CD8-positive, alpha-beta memory T cell (primary cell): Measurements from ENCODE around the gene USP20. TPM values are rescaled to one million over a fixed set of nuclear protein-coding genes. Genes with fewer than 3 reads are reported as not detected.

Experiments
- CTCF ChIA-PET: fragments of 350-600 bp; sonication (Branson Sonifier 250); formaldehyde crosslinking; loops from one replicate; lab custom pipeline; 2021; ENCODE audit warnings: antibody characterized with exemption; lab: Charles Lee
- POLR2A ChIA-PET: fragments of 350-600 bp; sonication (Branson Sonifier 250); formaldehyde crosslinking; loops from one replicate; lab custom pipeline; 2021; ENCODE audit warnings: antibody characterized with exemption; lab: Charles Lee
- DNase-seq, 5 donors: peaks; one replicate each; pipeline versions ENCODE4 v3.0.0 to v3.0.0-alpha.2; 2020 to 2022; ENCODE audit warnings: mixed read lengths in 1 of 5
- H3K27ac ChIP-seq: one replicate; pipeline ENCODE4 v1.7.0; 2013; ENCODE audit warnings: low read depth, mild to moderate bottlenecking, low read length, moderate library complexity
- H3K27me3 ChIP-seq: 2 replicates; pipeline ENCODE4 v1.7.0; 2013; ENCODE audit warnings: low read length, mild to moderate bottlenecking; ENCODE audit not compliant: insufficient read depth, poor library complexity, severe bottlenecking
- H3K36me3 ChIP-seq: 2 replicates; pipeline ENCODE4 v1.7.0; 2013; ENCODE audit warnings: mild to moderate bottlenecking, low read length, moderate library complexity; ENCODE audit not compliant: insufficient read depth
- H3K4me1 ChIP-seq: 2 replicates; pipeline ENCODE4 v1.7.0; 2013; ENCODE audit warnings: mild to moderate bottlenecking, low read length, moderate library complexity; ENCODE audit not compliant: insufficient read depth
- H3K4me3 ChIP-seq: 2 replicates; pipeline ENCODE4 v1.7.0; 2013; ENCODE audit warnings: mild to moderate bottlenecking, low read length
- H3K9me3 ChIP-seq: 2 replicates; pipeline ENCODE4 v1.7.0; 2013; ENCODE audit warnings: mild to moderate bottlenecking, low read length
- H3K27ac Mint-ChIP-seq, 8 donors: one replicate each; pipeline ENCODE4 v1.8.0; 2020 to 2021; ENCODE audit warnings: mixed read lengths in 8 of 8, mild to moderate bottlenecking in 6 of 8, inconsistent platforms in 3 of 8, moderate library complexity in 3 of 8
- H3K27me3 Mint-ChIP-seq, 2 donors: one replicate each; pipeline ENCODE4 v1.8.0; 2020 to 2021; ENCODE audit warnings: mixed read lengths in 2 of 2, mild to moderate bottlenecking in 1 of 2, moderate library complexity in 1 of 2
- H3K36me3 Mint-ChIP-seq, 3 donors: one replicate each; pipeline ENCODE4 v1.8.0; 2020 to 2021; ENCODE audit warnings: mixed read lengths in 3 of 3, inconsistent platforms in 1 of 3, mild to moderate bottlenecking in 1 of 3
- H3K4me1 Mint-ChIP-seq, 3 donors: one replicate each; pipeline ENCODE4 v1.8.0; 2020 to 2021; ENCODE audit warnings: mixed read lengths in 3 of 3, inconsistent platforms in 1 of 3, mild to moderate bottlenecking in 1 of 3
- H3K4me3 Mint-ChIP-seq, 7 donors: one replicate each; pipeline ENCODE4 v1.8.0; 2020 to 2021; ENCODE audit warnings: mixed read lengths in 7 of 7, mild to moderate bottlenecking in 6 of 7, moderate library complexity in 4 of 7, inconsistent platforms in 2 of 7
- H3K9me3 Mint-ChIP-seq, 5 donors: one replicate each; pipeline ENCODE4 v1.8.0; 2020 to 2022; ENCODE audit warnings: mixed read lengths in 5 of 5, mild to moderate bottlenecking in 3 of 5, moderate library complexity in 2 of 5, inconsistent platforms in 1 of 5
- polyA plus RNA-seq: library from polyadenylated mRNA; unstranded; fragments of 300-500 nt; fragmentation: Illumina TruSeq; gene quantifications from one replicate; pipeline ENCODE4 v1.2.3, GENCODE V29; 2021
- total RNA-seq, 2 experiments: library from RNA; stranded (reverse); gene quantifications; one replicate each; pipeline ENCODE4 v1.2.3, GENCODE V29; 2021

USP20 gene
- total and polyA plus RNA-seq, 3 experiments from 2014 or later: 50.2 to 50.8 (median 50.3) TPM

- peak; percentile 22 to 75 (median 48) for DNase-seq
- peaks cover 0 to 10% of the 10 kb centered on the region in 2 donors for H3K27me3 Mint-ChIP-seq
- POLR2A ChIA-PET: interaction anchor here (0.6 to 2.1 kb wide), 5 partner anchors 9 to 147 kb away, joined by 3 to 11 read pairs (median 3); partner anchors contain the start of gene FNBP1
- H3K4me3 ChIP-seq: no peak overlapping the region
- no peaks in the 10 kb centered on the region for H3K9me3 Mint-ChIP-seq
- peak overlapping the region in 4 of 7 donors; percentile 4 to 46 (median 24) for H3K4me3 Mint-ChIP-seq
- peaks cover 8 to 79% (median 34%) of the 10 kb centered on the region in 3 donors for H3K36me3 Mint-ChIP-seq
- H3K4me1 ChIP-seq: peaks cover 55% of the 10 kb centered on the region
- peaks cover 22% of the 10 kb centered on the region for H3K36me3 ChIP-seq
- no peak overlapping the region for H3K27ac ChIP-seq
- CTCF ChIA-PET: interaction anchor here (1.3 to 3.7 kb wide), 4 partner anchors 8 to 61 kb away, joined by 3 to 17 read pairs (median 7); no protein-coding TSS in a partner anchor
- H3K9me3 ChIP-seq: no peaks in the 10 kb centered on the region
- H3K4me1 Mint-ChIP-seq: peaks cover 50 to 66% (median 65%) of the 10 kb centered on the region in 3 donors
- H3K27me3 ChIP-seq: no peaks in the 10 kb centered on the region
- H3K27ac Mint-ChIP-seq: peak overlapping the region; percentile 87 to 100 (median 98)
These were observed 60.4 kb downstream of the USP20 start for GRCh38 chr9:129895376-129896268.

GRCh38 chr9:129897263-129897662 lies 62.0 kb downstream of the USP20 start:
- CTCF ChIA-PET: interaction anchor here (1.2 to 3.7 kb wide), 3 partner anchors 9 to 142 kb away, joined by 3 to 17 read pairs (median 4); no protein-coding TSS in a partner anchor

GRCh38 chr9:129898185-129898584 lies 62.9 kb downstream of the USP20 start:
- Histone ChIP-seq H3K4me3 (no peak overlapping the region), H3K27ac (no peak overlapping the region), H3K27me3 (no peaks in the 10 kb centered on the region), H3K36me3 (peaks cover 38% of the 10 kb centered on the region), H3K4me1 (peaks cover 30% of the 10 kb centered on the region), H3K9me3 (no peaks in the 10 kb centered on the region)
- no peaks in the 10 kb centered on the region for H3K9me3 Mint-ChIP-seq
- no peak for DNase-seq
- H3K27me3 Mint-ChIP-seq: peaks cover 0 to 9% of the 10 kb centered on the region in 2 donors
- POLR2A ChIA-PET: interaction anchor here (0.6 to 1.2 kb wide), 2 partner anchors 9 to 10 kb away, joined by 3 to 6 read pairs; no protein-coding TSS in a partner anchor
- peaks cover 12 to 90% (median 27%) of the 10 kb centered on the region in 3 donors for H3K36me3 Mint-ChIP-seq
- H3K4me1 Mint-ChIP-seq: peaks cover 31 to 48% (median 44%) of the 10 kb centered on the region in 3 donors
- CTCF ChIA-PET: interaction anchor here (1.2 to 3.7 kb wide), 4 partner anchors 10 to 155 kb away, joined by 3 to 17 read pairs (median 4); no protein-coding TSS in a partner anchor
- H3K27ac Mint-ChIP-seq: peak overlapping the region; percentile 66 to 99 (median 78)
- peak overlapping the region in 1 of 7 donors; percentile 1 for H3K4me3 Mint-ChIP-seq

More at GRCh38 chr9:129897263-129897662, 62.0 kb downstream of the USP20 start:
- Histone ChIP-seq H3K27ac (no peak overlapping the region), H3K4me3 (no peak overlapping the region), H3K36me3 (peaks cover 29% of the 10 kb centered on the region), H3K27me3 (no peaks in the 10 kb centered on the region), H3K4me1 (peaks cover 39% of the 10 kb centered on the region), H3K9me3 (no peaks in the 10 kb centered on the region)
- DNase-seq: no peak
- Mint-ChIP-seq H3K4me1 (peaks cover 38 to 53% (median 53%) of the 10 kb centered on the region in 3 donors), H3K27me3 (peaks cover 0 to 9% of the 10 kb centered on the region in 2 donors), H3K36me3 (peaks cover 12 to 88% (median 30%) of the 10 kb centered on the region in 3 donors), H3K27ac (peak overlapping the region in 7 of 8 donors; percentile 44 to 100 (median 93)), H3K9me3 (no peaks in the 10 kb centered on the region), H3K4me3 (peak overlapping the region in 1 of 7 donors; percentile 7)
- POLR2A ChIA-PET: no interaction called here

GRCh38 chr9:129899620-129900019 lies 64.4 kb downstream of the USP20 start:
- DNase-seq: no peak
- no peak overlapping the region for H3K27ac ChIP-seq
- no peaks in the 10 kb centered on the region for H3K9me3 Mint-ChIP-seq
- POLR2A ChIA-PET: no interaction called here
- H3K4me3 ChIP-seq: no peak overlapping the region
- H3K9me3 ChIP-seq: no peaks in the 10 kb centered on the region
- H3K27me3 ChIP-seq: no peaks in the 10 kb centered on the region
- H3K4me3 Mint-ChIP-seq: no peak overlapping the region
- peaks cover 38% of the 10 kb centered on the region for H3K36me3 ChIP-seq
- peaks cover 18% of the 10 kb centered on the region for H3K4me1 ChIP-seq
- H3K36me3 Mint-ChIP-seq: peaks cover 12 to 94% (median 27%) of the 10 kb centered on the region in 3 donors
- H3K4me1 Mint-ChIP-seq: peaks cover 23 to 43% (median 40%) of the 10 kb centered on the region in 3 donors
- CTCF ChIA-PET: interaction anchor here (3.7 kb wide), 1 partner anchor 12 kb away, joined by 17 read pairs; no protein-coding TSS in a partner anchor
- H3K27me3 Mint-ChIP-seq: peaks cover 0 to 6% of the 10 kb centered on the region in 2 donors
- H3K27ac Mint-ChIP-seq: peak overlapping the region; percentile 27 to 94 (median 72)

GRCh38 chr9:129900263-129901027 lies 65.2 kb downstream of the USP20 start:
- H3K4me1 Mint-ChIP-seq: peaks cover 19 to 41% (median 39%) of the 10 kb centered on the region in 3 donors

GRCh38 chr9:129901993-129902739 lies 66.9 kb downstream of the USP20 start:
- no peaks in the 10 kb centered on the region for H3K27me3 ChIP-seq
- no peaks in the 10 kb centered on the region for H3K4me1 ChIP-seq
- Mint-ChIP-seq H3K27me3 (peaks cover 0 to 4% of the 10 kb centered on the region in 2 donors), H3K4me1 (peaks cover 8 to 26% (median 23%) of the 10 kb centered on the region in 3 donors), H3K27ac (peak overlapping the region; percentile 19 to 89 (median 72)), H3K4me3 (no peak overlapping the region), H3K9me3 (no peaks in the 10 kb centered on the region), H3K36me3 (peaks cover 7 to 90% (median 31%) of the 10 kb centered on the region in 3 donors)
- DNase-seq: no peak
- CTCF ChIA-PET: interaction anchor here (0.8 to 1.4 kb wide), 3 partner anchors 8 to 168 kb away, joined by 3 to 4 read pairs (median 3); no protein-coding TSS in a partner anchor
- H3K9me3 ChIP-seq: no peaks in the 10 kb centered on the region
- H3K36me3 ChIP-seq: peaks cover 38% of the 10 kb centered on the region
- no peak overlapping the region for H3K4me3 ChIP-seq
- POLR2A ChIA-PET: interaction anchor here (0.6 kb wide), 1 partner anchor 56 kb away, joined by 3 read pairs; no protein-coding TSS in a partner anchor
- H3K27ac ChIP-seq: no peak overlapping the region

More at GRCh38 chr9:129900263-129901027, 65.2 kb downstream of the USP20 start:
- H3K9me3 ChIP-seq: no peaks in the 10 kb centered on the region
- H3K36me3 ChIP-seq: peaks cover 35% of the 10 kb centered on the region
- ChIA-PET CTCF (no interaction called here), POLR2A (no interaction called here)
- Mint-ChIP-seq H3K27ac (peak overlapping the region in 6 of 8 donors; percentile 27 to 94 (median 72)), H3K27me3 (peaks cover 0 to 6% of the 10 kb centered on the region in 2 donors), H3K4me3 (no peak overlapping the region), H3K9me3 (no peaks in the 10 kb centered on the region), H3K36me3 (peaks cover 12 to 94% (median 30%) of the 10 kb centered on the region in 3 donors)
- H3K27me3 ChIP-seq: no peaks in the 10 kb centered on the region
- no peak overlapping the region for H3K4me3 ChIP-seq
- DNase-seq: no peak
- H3K4me1 ChIP-seq: peaks cover 9% of the 10 kb centered on the region
- no peak overlapping the region for H3K27ac ChIP-seq
